Activated naive CD4-positive, alpha-beta T cell treated with anti-CD3 and anti-CD28 coated beads, Interleukin-2, amount 10 ng/mL, durations not matched to agents 5 hours and 36 hours (primary cell): ENCODE results near the gene AARSD1. TPM values are rescaled to one million over a fixed set of nuclear protein-coding genes. Genes with fewer than 3 reads are reported as not detected.

Experiments used
- total RNA-seq, 2 experiments: library from RNA; stranded (reverse); gene quantifications; one replicate each; pipeline ENCODE4 v1.2.3, GENCODE V29; 2021

Gene AARSD1
- 10 to 100 TPM; 32.5 to 37.3 TPM for total RNA-seq

GRCh38 chr17:42964161-42964932 lies at the start of gene AARSD1:
Gene AARSD1 (minus strand): TSS chr17:42964454. CDS start chr17:42964440, 14 bp downstream.

GRCh38 chr17:43006639-43007551 lies 42.6 kb upstream of the AARSD1 start, which contains the start of gene IFI35:
Gene IFI35 (plus strand): TSS chr17:43006784. CDS start chr17:43006948, 164 bp downstream.

DNA sequence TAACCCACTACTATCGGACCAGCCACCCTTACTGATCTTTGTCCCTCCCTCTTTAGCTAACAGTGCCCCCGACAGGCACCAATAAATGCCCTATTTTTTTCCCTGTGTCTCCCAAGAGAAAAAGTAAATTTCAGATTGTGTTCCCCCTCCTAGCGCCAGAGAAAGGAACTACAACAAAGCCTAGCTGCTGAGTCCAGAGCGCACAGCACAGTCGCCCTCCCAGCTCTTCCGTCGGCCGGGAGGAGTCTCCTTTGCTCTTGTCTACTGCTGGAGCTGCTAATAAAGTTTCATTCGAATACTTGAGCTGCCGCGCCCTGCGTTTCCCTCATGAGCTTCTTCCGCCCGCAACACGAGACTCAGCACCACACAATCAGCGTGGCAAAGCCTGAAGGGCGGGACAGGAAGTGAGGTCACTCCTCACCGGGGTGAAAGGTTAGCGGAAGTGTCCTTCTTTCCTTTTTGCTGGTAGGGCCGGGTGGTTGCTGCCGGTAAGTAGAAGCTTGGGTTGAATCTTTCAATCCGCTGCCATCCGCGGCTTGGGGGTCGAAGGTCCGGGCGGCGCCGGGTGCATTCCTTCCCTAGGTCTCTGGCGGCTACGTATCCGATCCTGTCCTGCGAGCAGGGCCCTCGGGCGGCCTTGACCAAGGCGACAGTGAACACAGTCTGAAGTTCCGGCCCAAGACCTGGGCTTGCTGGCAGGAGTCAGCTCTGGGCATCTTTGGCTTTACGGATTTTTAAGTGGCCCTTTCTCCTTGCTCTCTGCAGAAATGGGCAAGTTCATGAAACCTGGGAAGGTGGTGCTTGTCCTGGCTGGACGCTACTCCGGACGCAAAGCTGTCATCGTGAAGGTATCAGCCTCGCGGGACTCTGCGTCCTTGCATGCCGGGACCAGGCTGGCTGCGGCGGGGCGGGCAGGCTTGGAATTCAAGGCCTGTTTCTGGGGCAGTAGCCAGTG lies 34.0 kb upstream of the AARSD1 start, which contains the start of gene RPL27:
Gene RPL27 (plus strand): TSS at position 436 of the 955 bp plus-strand sequence. CDS start 332 bp downstream, at position 768.

DNA sequence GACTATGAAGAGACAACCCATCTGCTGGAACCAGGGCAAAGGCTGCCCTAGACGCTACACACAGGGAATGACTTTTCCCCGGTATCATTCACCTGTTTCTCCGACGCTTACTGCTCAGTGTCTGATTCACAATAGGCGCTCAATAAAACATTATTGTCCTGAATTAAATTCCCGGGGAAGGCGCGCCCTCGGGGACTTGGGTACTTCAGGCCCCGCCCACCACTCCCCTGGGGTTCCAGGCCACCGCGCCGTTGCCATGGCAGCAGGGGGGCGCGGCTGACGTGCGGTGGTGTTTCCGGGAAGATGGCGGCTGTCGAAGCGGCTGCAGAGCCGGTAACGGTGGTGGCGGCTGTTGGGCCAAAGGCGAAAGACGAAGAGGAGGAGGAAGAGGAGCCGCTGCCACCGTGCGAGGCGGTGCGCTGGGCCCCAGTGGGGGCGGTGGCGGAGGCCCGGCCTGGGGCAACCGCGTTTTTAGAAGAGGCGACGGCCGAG lies 16.1 kb upstream of the AARSD1 start, which contains the start of gene RUNDC1:
Gene RUNDC1 (plus strand): TSS at position 292 of the 492 bp plus-strand sequence. CDS start 12 bp downstream, at position 304.

DNA sequence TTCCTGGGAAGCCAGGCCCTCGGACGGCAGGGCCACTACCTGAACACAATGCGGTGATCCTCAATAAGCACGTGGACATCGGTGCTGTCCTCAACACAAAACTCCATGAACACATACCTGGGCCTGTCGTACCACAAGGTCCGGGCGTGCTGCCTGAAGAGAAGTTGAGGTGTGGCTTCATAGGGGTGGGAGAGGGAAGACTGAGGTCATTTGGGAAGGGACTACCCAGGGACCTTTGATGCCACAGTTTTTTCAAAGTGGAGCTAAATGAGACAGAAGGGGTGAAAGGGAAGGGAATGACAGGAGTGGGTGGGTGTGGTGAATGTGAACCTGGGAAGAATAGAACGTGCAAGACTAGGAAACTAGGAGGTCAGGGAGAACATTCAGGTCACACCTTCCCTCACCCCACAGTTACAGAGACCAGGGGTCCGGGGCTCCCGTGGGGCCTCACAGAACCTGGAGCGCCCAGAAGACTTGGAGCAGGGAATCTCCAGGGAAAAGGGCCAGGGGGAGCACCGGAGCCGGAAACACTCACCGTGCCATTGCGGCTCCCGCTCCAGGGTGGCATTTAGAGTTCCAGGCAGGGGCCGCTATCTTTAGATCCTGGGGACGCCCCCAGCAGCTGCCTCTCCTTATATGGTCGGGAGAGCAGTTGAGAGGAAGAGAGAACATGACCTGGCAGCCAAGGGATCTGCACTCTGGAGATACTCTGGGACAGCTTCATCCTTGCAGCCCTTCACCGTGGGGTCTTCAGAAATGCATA lies 15.4 kb upstream of the AARSD1 start, which contains the start of gene PTGES3L:
Gene PTGES3L (minus strand): TSS at position 570 of the 763 bp plus-strand sequence. CDS start 27 bp downstream, at position 543.

Other genes starting within 250 kb of the AARSD1 start
- gene EZH1, start 219.4 kb downstream of the AARSD1 start, total RNA-seq: 10 to 100 TPM; 56.2 to 66.4 TPM
- gene RAMP2, start 203.2 kb downstream of the AARSD1 start, total RNA-seq: not detected
- 10 to 100 TPM; 43.7 to 48.8 TPM for gene VPS25, start 191.0 kb downstream of the AARSD1 start, total RNA-seq
- gene WNK4, start 183.8 kb downstream of the AARSD1 start, total RNA-seq: under 1 TPM; 0.08 to 0.26 TPM
- 10 to 100 TPM; 37.4 to 40.4 TPM for gene COA3, start 165.8 kb downstream of the AARSD1 start, total RNA-seq
- under 1 TPM in 1 of 2 experiments, not detected in 1; 0.20 TPM for gene CNTD1, start 165.6 kb downstream of the AARSD1 start, total RNA-seq
- 10 to 100 TPM; 83.5 to 93.9 TPM for gene BECN1, start 140.2 kb downstream of the AARSD1 start, total RNA-seq
- gene PSME3, start 131.1 kb downstream of the AARSD1 start, total RNA-seq: 10 to 100 TPM; 94.2 to 94.6 TPM
- gene AOC2, start 119.9 kb downstream of the AARSD1 start, total RNA-seq: 1 to 10 TPM; 1.1 to 1.2 TPM
- under 1 TPM; 0.12 to 0.45 TPM for gene AOC3, start 113.3 kb downstream of the AARSD1 start, total RNA-seq
- gene G6PC1, start 63.7 kb downstream of the AARSD1 start, total RNA-seq: not detected
- gene PTGES3L, start 15.6 kb upstream of the AARSD1 start, total RNA-seq: under 1 TPM; 0.26 to 0.38 TPM
- 10 to 100 TPM; 15.6 to 15.7 TPM for gene RUNDC1, start 16.1 kb upstream of the AARSD1 start, total RNA-seq
- gene RPL27, start 34.0 kb upstream of the AARSD1 start, total RNA-seq: 1,000 to 10,000 TPM; 1,393 to 1,409 TPM
- 10 to 100 TPM; 61.5 to 67.3 TPM for gene IFI35, start 42.3 kb upstream of the AARSD1 start, total RNA-seq
- gene VAT1, start 57.9 kb upstream of the AARSD1 start, total RNA-seq: 10 to 100 TPM; 18.0 to 19.8 TPM
- gene RND2, start 60.8 kb upstream of the AARSD1 start, total RNA-seq: not detected
- gene BRCA1, start 160.9 kb upstream of the AARSD1 start, total RNA-seq: 10 to 100 TPM; 45.9 to 50.7 TPM
- gene NBR1, start 206.8 kb upstream of the AARSD1 start, total RNA-seq: 10 to 100 TPM; 58.7 to 59.5 TPM
- 10 to 100 TPM; 15.1 to 15.6 TPM for gene TMEM106A, start 247.4 kb upstream of the AARSD1 start, total RNA-seq